ENCODE results near the gene PSEN1. TPM values are rescaled to one million over a fixed set of nuclear protein-coding genes. Genes with fewer than 3 reads are reported as not detected.

PSEN1 gene
- 100 to 1,000 TPM in 1 of 4 donors, 10 to 100 TPM in 3; 54.6 to 100 (median 68.1) TPM for total RNA-seq

DNA sequence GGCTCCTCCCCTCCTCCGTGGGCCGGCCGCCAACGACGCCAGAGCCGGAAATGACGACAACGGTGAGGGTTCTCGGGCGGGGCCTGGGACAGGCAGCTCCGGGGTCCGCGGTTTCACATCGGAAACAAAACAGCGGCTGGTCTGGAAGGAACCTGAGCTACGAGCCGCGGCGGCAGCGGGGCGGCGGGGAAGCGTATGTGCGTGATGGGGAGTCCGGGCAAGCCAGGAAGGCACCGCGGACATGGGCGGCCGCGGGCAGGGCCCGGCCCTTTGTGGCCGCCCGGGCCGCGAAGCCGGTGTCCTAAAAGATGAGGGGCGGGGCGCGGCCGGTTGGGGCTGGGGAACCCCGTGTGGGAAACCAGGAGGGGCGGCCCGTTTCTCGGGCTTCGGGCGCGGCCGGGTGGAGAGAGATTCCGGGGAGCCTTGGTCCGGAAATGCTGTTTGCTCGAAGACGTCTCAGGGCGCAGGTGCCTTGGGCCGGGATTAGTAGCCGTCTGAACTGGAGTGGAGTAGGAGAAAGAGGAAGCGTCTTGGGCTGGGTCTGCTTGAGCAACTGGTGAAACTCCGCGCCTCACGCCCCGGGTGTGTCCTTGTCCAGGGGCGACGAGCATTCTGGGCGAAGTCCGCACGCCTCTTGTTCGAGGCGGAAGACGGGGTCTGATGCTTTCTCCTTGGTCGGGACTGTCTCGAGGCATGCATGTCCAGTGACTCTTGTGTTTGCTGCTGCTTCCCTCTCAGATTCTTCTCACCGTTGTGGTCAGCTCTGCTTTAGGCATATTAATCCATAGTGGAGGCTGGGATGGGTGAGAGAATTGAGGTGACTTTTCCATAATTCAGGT lies at the start of gene PSEN1:
TSS of gene PSEN1 (plus strand) at position 121 of the 839 bp plus-strand sequence. CDS start 11,513 bp downstream, outside the sequence.
- Histone ChIP-seq H3K36me3 (no peaks in the 10 kb centered on the region), H3K27ac (peak within 1 kb of the TSS; percentile 85 to 96 (median 88)), H3K4me3 (replicated peaks in 1 of 3) (peak within 1 kb of the TSS; percentile 65 to 83 (median 82)), H3K27me3 (no peaks in the 10 kb centered on the region), H3K9me3 (no peaks in the 10 kb centered on the region), H3K4me1 (peaks cover 10 to 22% of the 10 kb centered on the region in 2 donors)
- TF ChIP-seq CTCF (IDR thresholded peaks at IDR 0.05) = no peak
- peak; percentile 75 to 93 for TF ChIP-seq POLR2A (IDR thresholded peaks at IDR 0.05)
- DNase-seq = peak; percentile 91 to 94
- intact Hi-C loops (cut with DNase I) = no loop called here
- 0 to 1% methylated on average over 19 to 21 of the region's 71 CpGs for WGBS, 2 donors

- H3K4me3 ChIP-seq (replicated peaks in 1 of 3) = no peak overlapping the region
- H3K4me1 ChIP-seq = no peaks in the 10 kb centered on the region
- intact Hi-C loops (cut with DNase I) = no loop called here
- no peak overlapping the region for H3K27ac ChIP-seq
- peaks cover 26 to 28% of the 10 kb centered on the region in 2 donors for H3K36me3 ChIP-seq
- DNase-seq = no peak
- 93 to 99% methylated on average over 2 of the region's 2 CpGs for WGBS, 2 donors
- no peaks in the 10 kb centered on the region for H3K9me3 ChIP-seq
- no peaks in the 10 kb centered on the region for H3K27me3 ChIP-seq
- TF ChIP-seq CTCF (IDR thresholded peaks at IDR 0.05) = no peak
- TF ChIP-seq POLR2A (IDR thresholded peaks at IDR 0.05) = no peak
Measured at GRCh38 chr14:73091044-73091443, 45.3 kb upstream of the PSEN1 start.

DNA sequence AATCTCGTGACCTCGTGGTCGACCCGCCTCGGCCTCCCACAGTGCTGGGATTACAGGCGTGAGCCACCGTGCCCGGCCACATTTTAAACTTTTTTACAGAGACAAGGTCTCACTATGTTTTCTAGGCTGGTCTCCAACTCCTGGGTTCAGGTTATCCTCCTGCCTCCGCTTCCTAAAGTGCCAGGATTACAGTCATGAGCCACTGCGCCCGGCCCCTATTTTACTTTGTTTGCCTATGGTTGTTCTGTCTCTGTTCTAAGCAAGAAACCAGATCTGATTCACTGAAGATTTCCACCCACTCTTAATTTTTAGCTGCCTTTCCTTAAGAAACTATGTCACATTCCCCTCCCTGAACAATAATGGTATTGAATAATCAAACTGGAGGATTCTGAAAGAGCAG lies 38.9 kb upstream of the PSEN1 start:
- DNase-seq = no peak
- intact Hi-C loops (cut with DNase I) = no loop called here
- H3K9me3 ChIP-seq = no peaks in the 10 kb centered on the region
- TF ChIP-seq POLR2A (IDR thresholded peaks at IDR 0.05) (no peak), CTCF (IDR thresholded peaks at IDR 0.05) (no peak)
- H3K27ac ChIP-seq = no peak overlapping the region
- H3K4me3 ChIP-seq (replicated peaks in 1 of 3) = no peak overlapping the region
- H3K4me1 ChIP-seq = no peaks in the 10 kb centered on the region
- 96 to 98% methylated on average over 11 of the region's 11 CpGs for WGBS, 2 donors
- H3K36me3 ChIP-seq = peaks cover 9 to 21% of the 10 kb centered on the region in 2 donors
- H3K27me3 ChIP-seq = no peaks in the 10 kb centered on the region

GRCh38 chr14:73100334-73100733 lies 36.0 kb upstream of the PSEN1 start:
- no peaks in the 10 kb centered on the region for H3K4me1 ChIP-seq
- no peak overlapping the region for H3K4me3 ChIP-seq (replicated peaks in 1 of 3)
- no peaks in the 10 kb centered on the region for H3K9me3 ChIP-seq
- no peaks in the 10 kb centered on the region for H3K27me3 ChIP-seq
- H3K36me3 ChIP-seq = peaks cover 21 to 25% of the 10 kb centered on the region in 2 donors
- intact Hi-C loops (cut with DNase I) = no loop called here
- 89 to 90% methylated on average over 4 of the region's 4 CpGs for WGBS, 2 donors
- H3K27ac ChIP-seq = no peak overlapping the region
- DNase-seq = no peak
- no peak for TF ChIP-seq CTCF (IDR thresholded peaks at IDR 0.05)
- TF ChIP-seq POLR2A (IDR thresholded peaks at IDR 0.05) = no peak

GRCh38 chr14:73102806-73103497 lies 33.4 kb upstream of the PSEN1 start:
- H3K36me3 ChIP-seq = peaks cover 25 to 39% of the 10 kb centered on the region in 2 donors
- H3K9me3 ChIP-seq = no peaks in the 10 kb centered on the region
- no peak for TF ChIP-seq POLR2A (IDR thresholded peaks at IDR 0.05)
- no peak for TF ChIP-seq CTCF (IDR thresholded peaks at IDR 0.05)
- H3K27ac ChIP-seq = no peak overlapping the region
- no peaks in the 10 kb centered on the region for H3K4me1 ChIP-seq
- H3K27me3 ChIP-seq = no peaks in the 10 kb centered on the region
- intact Hi-C loops (cut with DNase I) = no loop called here
- H3K4me3 ChIP-seq (replicated peaks in 1 of 3) = no peak overlapping the region
- no peak for DNase-seq
- WGBS, 2 donors = 95 to 96% methylated on average over 27 of the region's 27 CpGs
